OCI-LY1 (cell line): ENCODE measurements around the gene AATK.

Experiments used
- H2AFZ ChIP-seq: fragments of 200-600 bp; sonication (generic), shearing (Covaris generic); 2 replicates; pipeline ENCODE4 v1.6.0; 2014; ENCODE audit warnings: antibody characterized with exemption, mild to moderate bottlenecking, low read length
- H3F3A ChIP-seq: fragments of 200-600 bp; sonication (generic), shearing (Covaris generic); 2 replicates; pipeline ENCODE4 v1.6.0; 2014; ENCODE audit warnings: mild to moderate bottlenecking, antibody characterized with exemption, low read length, moderate library complexity; ENCODE audit not compliant: insufficient read depth
- H3K27ac ChIP-seq: fragments of 200-600 bp; sonication (generic); 2 replicates; pipeline ENCODE4 v1.5.1; 2014; ENCODE audit warnings: low read length, mixed run types, mild to moderate bottlenecking, low read depth; ENCODE audit not compliant: poor library complexity, severe bottlenecking
- H3K27me3 ChIP-seq: fragments of 200-600 bp; sonication (generic); 2 replicates; pipeline ENCODE4 v1.6.0; 2014; ENCODE audit warnings: antibody characterized with exemption, mild to moderate bottlenecking, low read length, moderate library complexity; ENCODE audit not compliant: insufficient read depth
- H3K36me3 ChIP-seq: fragments of 200-600 bp; sonication (generic); 2 replicates; pipeline ENCODE4 v1.6.1; 2014; ENCODE audit warnings: mild to moderate bottlenecking, antibody characterized with exemption, low read length, moderate library complexity, mixed read lengths; ENCODE audit not compliant: insufficient read depth
- H3K4me1 ChIP-seq: fragments of 200-600 bp; sonication (generic); 2 replicates; pipeline ENCODE4 v1.5.1; 2014; ENCODE audit warnings: mild to moderate bottlenecking, low read length, moderate library complexity; ENCODE audit not compliant: insufficient read depth, severe bottlenecking
- H3K4me2 ChIP-seq: fragments of 200-600 bp; sonication (generic), shearing (Covaris generic); 2 replicates; pipeline ENCODE4 v1.6.1; 2014; ENCODE audit warnings: low read length
- H3K4me3 ChIP-seq: fragments of 200-600 bp; sonication (generic); 2 replicates; pipeline ENCODE4 v1.5.1; 2014; ENCODE audit warnings: low read length, low read depth, mild to moderate bottlenecking, mixed read lengths; ENCODE audit not compliant: poor library complexity, severe bottlenecking
- H3K79me2 ChIP-seq: fragments of 200-600 bp; shearing (Covaris generic); 2 replicates; pipeline ENCODE4 v1.6.1; 2016; ENCODE audit warnings: mixed run types, low read length, mixed read lengths; ENCODE audit not compliant: insufficient read depth
- H3K9ac ChIP-seq: fragments of 200-600 bp; sonication (generic), shearing (Covaris generic); 2 replicates; pipeline ENCODE4 v1.6.1; 2014; ENCODE audit warnings: mild to moderate bottlenecking, low read length, mixed read lengths
- H3K9me2 ChIP-seq: fragments of 200-600 bp; sonication (generic), shearing (Covaris generic); 2 replicates; pipeline ENCODE4 v1.6.1; 2014; ENCODE audit warnings: low read depth, mild to moderate bottlenecking, low read length, mixed read lengths
- H3K9me3 ChIP-seq: fragments of 200-600 bp; shearing (Covaris generic); 2 replicates; pipeline ENCODE4 v1.6.1; 2014; ENCODE audit warnings: low read length, mixed read lengths
- H4K20me1 ChIP-seq: fragments of 200-600 bp; sonication (generic), shearing (Covaris generic); 2 replicates; pipeline ENCODE4 v1.6.0; 2016; ENCODE audit warnings: mild to moderate bottlenecking, low read length; ENCODE audit not compliant: insufficient read depth
- EZH2 ChIP-seq: fragments of 200-600 bp; sonication (generic), shearing (Covaris generic); IDR thresholded peaks from 2 replicates; pipeline ENCODE4 v1.8.0; 2017; ENCODE audit warnings: borderline replicate concordance, mixed run types, mild to moderate bottlenecking, antibody characterized with exemption, low read length, moderate library complexity, mixed read lengths
- TF ChIP-seq, protein P1 (sequence below): fragments of 200-600 bp; sonication (generic), shearing (Covaris generic); IDR thresholded peaks from 2 replicates; pipeline ENCODE4 v1.5.1; 2017; ENCODE audit warnings: mild to moderate bottlenecking, antibody characterized with exemption, low read length, moderate library complexity, mixed read lengths

Gene AATK

DNA sequence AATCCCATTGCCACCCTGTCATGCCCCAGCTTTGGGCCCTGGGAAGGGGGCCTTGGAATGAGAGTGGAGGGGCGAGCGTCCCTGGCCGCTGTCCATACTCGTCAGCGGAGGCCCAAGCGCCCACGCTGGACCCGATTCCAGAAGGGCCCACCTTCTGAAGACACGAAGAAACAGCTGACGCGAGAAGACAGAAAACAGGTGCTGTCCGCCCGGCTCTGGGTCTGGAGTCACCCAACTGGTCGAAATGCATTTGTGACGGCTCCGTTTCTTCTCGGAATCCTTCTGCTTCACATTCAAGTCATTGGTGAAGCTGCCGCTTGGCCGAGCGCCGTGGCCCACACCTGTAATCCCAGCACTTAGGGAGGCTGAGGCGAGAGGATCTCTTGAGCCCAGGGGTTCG is 53.6 kb downstream of the AATK start:
- Histone ChIP-seq H3K79me2 (no peaks in the 10 kb centered on the region), H3K9me3 (no peaks in the 10 kb centered on the region), H3K4me2 (no peak overlapping the region), H3K27me3 (no peaks in the 10 kb centered on the region; the same call in 1 of the 2 replicates), H2AFZ (no peak overlapping the region), H3K36me3 (no peaks in the 10 kb centered on the region), H3K9me2 (no peaks in the 10 kb centered on the region), H4K20me1 (no peaks in the 10 kb centered on the region), H3K4me3 (no peak overlapping the region), H3K9ac (no peak overlapping the region), H3K27ac (no peak overlapping the region), H3F3A (no peaks in the 10 kb centered on the region), H3K4me1 (no peaks in the 10 kb centered on the region)
- TF ChIP-seq, protein P1, sequence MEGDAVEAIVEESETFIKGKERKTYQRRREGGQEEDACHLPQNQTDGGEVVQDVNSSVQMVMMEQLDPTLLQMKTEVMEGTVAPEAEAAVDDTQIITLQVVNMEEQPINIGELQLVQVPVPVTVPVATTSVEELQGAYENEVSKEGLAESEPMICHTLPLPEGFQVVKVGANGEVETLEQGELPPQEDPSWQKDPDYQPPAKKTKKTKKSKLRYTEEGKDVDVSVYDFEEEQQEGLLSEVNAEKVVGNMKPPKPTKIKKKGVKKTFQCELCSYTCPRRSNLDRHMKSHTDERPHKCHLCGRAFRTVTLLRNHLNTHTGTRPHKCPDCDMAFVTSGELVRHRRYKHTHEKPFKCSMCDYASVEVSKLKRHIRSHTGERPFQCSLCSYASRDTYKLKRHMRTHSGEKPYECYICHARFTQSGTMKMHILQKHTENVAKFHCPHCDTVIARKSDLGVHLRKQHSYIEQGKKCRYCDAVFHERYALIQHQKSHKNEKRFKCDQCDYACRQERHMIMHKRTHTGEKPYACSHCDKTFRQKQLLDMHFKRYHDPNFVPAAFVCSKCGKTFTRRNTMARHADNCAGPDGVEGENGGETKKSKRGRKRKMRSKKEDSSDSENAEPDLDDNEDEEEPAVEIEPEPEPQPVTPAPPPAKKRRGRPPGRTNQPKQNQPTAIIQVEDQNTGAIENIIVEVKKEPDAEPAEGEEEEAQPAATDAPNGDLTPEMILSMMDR = no peak

DNA sequence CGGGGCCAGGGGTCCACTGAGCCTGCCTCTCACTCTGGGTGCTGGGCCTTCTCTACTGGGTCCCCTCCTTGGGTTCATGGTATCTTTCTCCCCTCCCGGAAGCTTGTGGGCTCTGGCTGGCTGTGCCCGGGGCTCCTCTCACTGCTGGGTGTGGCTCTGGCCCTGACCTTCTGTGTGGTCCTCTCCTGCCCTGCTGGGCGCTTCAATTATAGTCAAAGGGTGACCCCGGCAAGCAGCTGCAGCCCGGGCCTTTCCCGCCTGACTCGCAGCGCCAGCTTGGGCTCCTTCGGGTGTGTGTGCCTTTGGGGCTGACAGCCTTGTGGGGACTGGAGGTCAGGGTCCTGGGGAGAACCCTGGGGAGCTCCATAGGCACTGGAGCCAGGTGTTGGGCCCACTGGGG is 55.0 kb downstream of the AATK start:
- H3K9ac ChIP-seq = no peak overlapping the region
- H3K27ac ChIP-seq = no peak overlapping the region
- H3K4me1 ChIP-seq = no peaks in the 10 kb centered on the region
- peaks cover 5% of the 10 kb centered on the region for H3K27me3 ChIP-seq
- H3K4me3 ChIP-seq = no peak overlapping the region
- no peaks in the 10 kb centered on the region for H3K9me2 ChIP-seq
- H4K20me1 ChIP-seq = no peaks in the 10 kb centered on the region
- no peaks in the 10 kb centered on the region for H3K79me2 ChIP-seq
- no peak overlapping the region for H3K4me2 ChIP-seq
- no peaks in the 10 kb centered on the region for H3K36me3 ChIP-seq
- H2AFZ ChIP-seq = no peak overlapping the region
- no peaks in the 10 kb centered on the region for H3F3A ChIP-seq
- H3K9me3 ChIP-seq = no peaks in the 10 kb centered on the region
- TF ChIP-seq, protein P1 = no peak
- TF ChIP-seq EZH2 = no peak

DNA sequence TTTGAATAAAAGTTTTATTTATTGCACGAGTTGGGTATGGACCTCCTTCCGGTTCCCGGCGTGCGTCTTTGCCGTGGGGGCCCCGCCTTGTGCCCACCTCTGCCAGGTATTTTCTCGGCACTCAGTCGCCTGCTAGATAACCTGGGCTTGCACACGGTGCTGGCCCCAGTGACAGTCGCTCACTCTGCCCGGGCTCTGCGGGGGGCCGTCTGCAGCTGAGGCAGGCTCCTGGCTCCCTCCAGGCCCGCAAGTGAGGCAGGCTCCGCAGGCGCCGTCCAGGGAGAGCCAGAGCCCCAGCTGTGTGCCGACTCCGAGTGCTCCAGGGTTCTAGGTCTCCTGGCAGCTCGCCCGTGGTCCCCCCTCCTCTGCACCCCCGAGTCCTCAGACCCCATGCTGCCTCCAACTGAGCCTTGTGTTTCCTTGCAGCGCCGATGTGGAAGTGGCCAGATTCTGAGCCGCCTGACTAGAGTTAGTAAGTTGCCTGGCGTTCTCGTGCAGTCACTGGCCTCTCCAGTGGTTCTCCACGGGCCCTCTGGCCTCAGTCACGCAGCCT is 55.5 kb downstream of the AATK start:
- Histone ChIP-seq H3K4me2 (no peak overlapping the region), H2AFZ (no peak overlapping the region), H3K79me2 (no peaks in the 10 kb centered on the region), H3K4me3 (no peak overlapping the region), H3K4me1 (no peaks in the 10 kb centered on the region), H3F3A (no peaks in the 10 kb centered on the region), H3K36me3 (no peaks in the 10 kb centered on the region), H3K27me3 (peaks cover 5% of the 10 kb centered on the region), H3K9me3 (no peaks in the 10 kb centered on the region), H4K20me1 (no peaks in the 10 kb centered on the region), H3K9me2 (no peaks in the 10 kb centered on the region), H3K9ac (no peak overlapping the region), H3K27ac (no peak overlapping the region)
- TF ChIP-seq, protein P1 = no peak
- TF ChIP-seq EZH2 = no peak
